Adrenal gland (tissue), 12 donors: ENCODE data around the gene IRAK3. TPM values are rescaled to one million over a fixed set of nuclear protein-coding genes. Genes with fewer than 3 reads are reported as not detected.

Experiments used
- DNase-seq, 7 donors: peaks; one replicate each; pipeline ENCODE4 v3.0.0-alpha.2; 2019 to 2020
- H3K27ac ChIP-seq, 5 donors: fragments of 200-600 bp; sonication (generic) in 4 of 5; 1 replicate in 3 of 5; 2 replicates in 2 of 5; pipeline versions ENCODE4 v1.5.1 to v1.8.0; 2016 to 2020; ENCODE audit warnings: mild to moderate bottlenecking in 1 of 5
- H3K27me3 ChIP-seq: fragments of 200-600 bp; 2 replicates; pipeline ENCODE4 v1.8.0; 2021
- H3K36me3 ChIP-seq, 2 donors: fragments of 200-600 bp; replicated peaks in 1 of 2; 1 replicate in 1 of 2; 2 replicates in 1 of 2; pipeline versions ENCODE4 v1.5.1 to v1.8.0; 2018 to 2022
- H3K4me1 ChIP-seq, 2 donors: fragments of 200-600 bp; replicated peaks in 1 of 2; 1 replicate in 1 of 2; 2 replicates in 1 of 2; pipeline versions ENCODE4 v1.5.1 to v1.8.0; 2018 to 2021
- H3K4me3 ChIP-seq, 4 donors: fragments of 200-600 bp; sonication (generic) in 3 of 4; one replicate each; pipeline ENCODE4 v1.5.1; 2016 to 2018
- H3K9me3 ChIP-seq, 3 donors: fragments of 200-600 bp; sonication (generic) in 1 of 3; replicated peaks in 1 of 3; 1 replicate in 2 of 3; 2 replicates in 1 of 3; pipeline versions ENCODE4 v1.5.1 to v1.8.0; 2016 to 2021
- POLR2A ChIP-seq, 2 donors: fragments of 450-650 bp; IDR thresholded peaks; one replicate each; pipeline ENCODE4 v1.6.1; 2017; ENCODE audit warnings: antibody characterized with exemption in 2 of 2, mild to moderate bottlenecking in 2 of 2, moderate library complexity in 1 of 2
- WGBS, 4 donors: extraction: QIAGEN DNeasy Blood & Tissue Kit in 2 of 4; methylation state at CpG; one replicate each; pipeline versions ENCODE4 v1.1.5 to v1.1.7; 2013 to 2017; 5-methylcytosine and 5-hydroxymethylcytosine counted together
- intact Hi-C, 2 donors: fragments of 100-400 bp; cut with DNase I; formaldehyde crosslinking; loops; one replicate each; pipeline versions ENCODE4 v1.14.1 to v1.15.0; 2022 to 2023
- polyA plus RNA-seq, 3 donors: library from polyadenylated mRNA; stranded (reverse); fragments of 200-250 nt in 2 of 3; fragments of 350-450 nt in 1 of 3; fragmentation: Illumina TruSeq in 1 of 3; extraction: RNeasy Lipid Tissue Mini Kit (QIAGEN cat#74804) in 1 of 3; gene quantifications; one replicate each; pipeline ENCODE4 v1.2.3, GENCODE V29; 2013 to 2014
- total RNA-seq, 9 donors: library from RNA; depleted of rRNA in 4 of 9; stranded (reverse); fragments of >200 nt in 4 of 9; fragments of 120-200 nt in 1 of 9; fragmentation: NEBNext Ultra II Directional in 1 of 9; extraction: Animal tissue kit (Norgen Biotek cat#: 25700) in 1 of 9; gene quantifications; one replicate each; pipeline versions ENCODE4 v1.1.0 to v1.2.4, GENCODE V29; 2013 to 2023
- TF ChIP-seq, protein P1 (sequence below), 6 experiments: fragments of 450-650 bp in 4 of 6; fragments of 200-600 bp in 2 of 6; sonication (generic) in 1 of 6; IDR thresholded peaks; 1 replicate in 5 of 6; 2 replicates in 1 of 6; pipeline versions ENCODE4 v1.5.1 to v1.8.0; 2016 to 2021; ENCODE audit warnings: antibody characterized with exemption in 6 of 6, mild to moderate bottlenecking in 2 of 6, moderate library complexity in 1 of 6
- donor health status: healthy with polysubstance abuse.
- donor health status: Bipolar disorder and iron deficiency.
- donor health status: DM: yes; HTN: yes; CAD: no.
- donor health status: DM: no; HTN: no; CAD: no.
- donor health status: DM: no; HTN: no; CAD: no.
- donor health status: DM: yes; HTN: yes; CAD: no.

The IRAK3 gene
- total and polyA plus RNA-seq, 12 donors: 3.3 to 29.0 (median 8.3) TPM

DNA sequence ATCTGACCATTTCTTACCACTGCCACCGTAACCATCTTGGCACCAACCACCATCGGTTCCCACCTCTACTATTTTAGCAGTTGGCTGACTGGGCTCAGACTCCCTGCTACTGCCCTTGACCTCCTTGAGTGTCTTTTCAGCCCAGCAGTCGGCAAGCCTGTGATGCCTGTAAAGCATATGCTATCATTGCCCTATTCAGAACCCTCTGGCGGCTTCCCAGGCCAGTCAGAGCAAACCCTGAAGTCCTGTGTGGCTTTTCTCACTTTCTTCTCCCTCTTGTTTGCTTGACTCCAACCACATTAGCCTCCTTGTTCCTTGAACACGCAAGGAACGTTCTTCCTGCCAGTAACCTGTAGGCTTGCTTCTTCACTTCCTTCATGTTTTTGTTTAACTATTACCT lies 6.2 kb downstream of the IRAK3 start:
- no peaks in the 10 kb centered on the region for H3K27me3 ChIP-seq
- H3K4me3 ChIP-seq: no peak overlapping the region
- H3K36me3 ChIP-seq: no peaks in the 10 kb centered on the region
- WGBS, 4 donors: 30 to 51% (median 45%) methylated on average over 6 of the region's 6 CpGs
- peak in 4 of 7 donors; percentile 24 to 47 (median 38) for DNase-seq
- intact Hi-C loops: no loop called here
- H3K9me3 ChIP-seq: no peaks in the 10 kb centered on the region
- TF ChIP-seq POLR2A (IDR thresholded peaks at IDR 0.05): no peak
- TF ChIP-seq, protein P1, sequence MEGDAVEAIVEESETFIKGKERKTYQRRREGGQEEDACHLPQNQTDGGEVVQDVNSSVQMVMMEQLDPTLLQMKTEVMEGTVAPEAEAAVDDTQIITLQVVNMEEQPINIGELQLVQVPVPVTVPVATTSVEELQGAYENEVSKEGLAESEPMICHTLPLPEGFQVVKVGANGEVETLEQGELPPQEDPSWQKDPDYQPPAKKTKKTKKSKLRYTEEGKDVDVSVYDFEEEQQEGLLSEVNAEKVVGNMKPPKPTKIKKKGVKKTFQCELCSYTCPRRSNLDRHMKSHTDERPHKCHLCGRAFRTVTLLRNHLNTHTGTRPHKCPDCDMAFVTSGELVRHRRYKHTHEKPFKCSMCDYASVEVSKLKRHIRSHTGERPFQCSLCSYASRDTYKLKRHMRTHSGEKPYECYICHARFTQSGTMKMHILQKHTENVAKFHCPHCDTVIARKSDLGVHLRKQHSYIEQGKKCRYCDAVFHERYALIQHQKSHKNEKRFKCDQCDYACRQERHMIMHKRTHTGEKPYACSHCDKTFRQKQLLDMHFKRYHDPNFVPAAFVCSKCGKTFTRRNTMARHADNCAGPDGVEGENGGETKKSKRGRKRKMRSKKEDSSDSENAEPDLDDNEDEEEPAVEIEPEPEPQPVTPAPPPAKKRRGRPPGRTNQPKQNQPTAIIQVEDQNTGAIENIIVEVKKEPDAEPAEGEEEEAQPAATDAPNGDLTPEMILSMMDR (IDR thresholded peaks at IDR 0.05): no peak
- peak overlapping the region in 1 of 5 donors; percentile 6 for H3K27ac ChIP-seq
- peaks cover 0 to 21% of the 10 kb centered on the region in 2 donors for H3K4me1 ChIP-seq

DNA sequence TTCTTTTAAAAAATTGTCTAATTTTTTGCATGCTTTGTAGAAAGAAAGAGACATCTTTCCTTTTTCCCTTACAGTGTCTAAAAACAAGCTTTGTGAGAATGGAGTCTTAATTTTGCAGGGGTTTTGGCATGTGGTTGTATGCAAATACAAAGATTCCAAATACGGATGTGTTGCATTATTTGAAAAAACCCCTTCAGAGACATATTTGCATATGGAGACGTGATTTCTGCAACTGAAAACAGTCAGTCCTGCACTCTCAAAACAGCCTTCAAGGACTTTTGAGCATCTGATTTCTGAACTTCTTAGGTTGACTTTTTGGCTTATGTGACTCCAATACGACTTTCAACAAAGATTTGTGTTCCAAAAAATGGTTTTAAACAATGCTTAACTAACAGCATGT lies 7.8 kb downstream of the IRAK3 start:
- H3K4me1 ChIP-seq: peaks cover 0 to 8% of the 10 kb centered on the region in 2 donors
- TF ChIP-seq, protein P1 (IDR thresholded peaks at IDR 0.05): no peak
- H3K9me3 ChIP-seq: no peaks in the 10 kb centered on the region
- no peak for DNase-seq
- no peaks in the 10 kb centered on the region for H3K36me3 ChIP-seq
- H3K27me3 ChIP-seq: no peaks in the 10 kb centered on the region
- no peak overlapping the region for H3K27ac ChIP-seq
- no peak overlapping the region for H3K4me3 ChIP-seq
- 47 to 60% (median 55%) methylated on average over 3 of the region's 3 CpGs for WGBS, 4 donors
- intact Hi-C loops: no loop called here

DNA sequence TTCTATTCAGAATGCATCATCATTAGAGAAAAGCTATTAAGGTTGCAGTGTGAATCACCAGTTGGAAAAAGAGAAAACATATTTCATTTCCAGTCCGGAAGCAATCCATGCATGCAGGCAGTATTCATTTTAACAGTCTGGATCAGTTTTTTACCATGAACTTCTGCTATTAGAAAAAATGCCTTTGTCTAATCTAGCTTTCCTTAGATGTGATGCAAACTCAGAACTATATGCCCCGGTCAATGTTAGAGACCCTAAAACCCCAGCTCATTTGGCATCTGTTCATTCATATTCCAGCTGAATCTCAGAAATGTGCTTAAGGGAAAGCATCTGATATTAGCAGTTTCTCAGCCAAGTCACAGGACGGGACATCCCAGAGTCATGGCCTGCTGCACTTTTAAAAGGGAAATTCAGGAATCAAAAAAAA lies 8.5 kb downstream of the IRAK3 start:
- no peak for DNase-seq
- Histone ChIP-seq H3K27me3 (no peaks in the 10 kb centered on the region), H3K36me3 (no peaks in the 10 kb centered on the region), H3K4me3 (no peak overlapping the region), H3K27ac (peak overlapping the region in 1 of 5 donors; percentile 3), H3K4me1 (peaks cover 0 to 8% of the 10 kb centered on the region in 2 donors), H3K9me3 (no peaks in the 10 kb centered on the region)
- intact Hi-C loops: no loop called here
- no peak for TF ChIP-seq POLR2A (IDR thresholded peaks at IDR 0.05)
- TF ChIP-seq, protein P1 (IDR thresholded peaks at IDR 0.05): no peak
- WGBS, 4 donors: 47 to 60% (median 57%) methylated on average over 3 of the region's 3 CpGs

DNA sequence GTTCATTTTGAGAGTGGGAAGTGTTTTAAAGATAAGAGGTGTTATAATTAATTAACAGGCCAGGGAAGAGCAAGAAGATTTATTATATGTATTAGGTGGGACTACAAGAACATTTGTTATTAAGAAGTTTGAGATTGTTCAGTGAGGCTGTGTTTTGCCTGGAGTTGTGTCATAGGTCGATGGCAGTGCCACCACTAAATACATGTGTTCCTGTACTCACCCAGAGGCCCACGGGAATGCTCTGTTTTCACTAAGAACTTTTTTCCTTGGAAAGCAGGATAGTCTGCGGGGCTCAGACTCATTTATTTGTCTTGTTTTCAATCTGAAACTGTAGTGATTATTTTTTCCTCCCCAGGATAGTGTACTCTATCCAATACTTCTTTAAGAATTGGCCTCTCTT lies 10.1 kb downstream of the IRAK3 start:
- Histone ChIP-seq H3K27me3 (no peaks in the 10 kb centered on the region), H3K36me3 (no peaks in the 10 kb centered on the region), H3K9me3 (no peaks in the 10 kb centered on the region), H3K4me3 (no peak overlapping the region), H3K27ac (no peak overlapping the region), H3K4me1 (peaks cover 0 to 8% of the 10 kb centered on the region in 2 donors)
- intact Hi-C loops: no loop called here
- no peak for DNase-seq
- no peak for TF ChIP-seq POLR2A (IDR thresholded peaks at IDR 0.05)
- TF ChIP-seq, protein P1 (IDR thresholded peaks at IDR 0.05): no peak
- WGBS, 4 donors: 69 to 77% (median 73%) methylated on average over 3 of the region's 3 CpGs
